ENCODE data around the gene AKAP12. TPM values are rescaled to one million over a fixed set of nuclear protein-coding genes. Genes with fewer than 3 reads are reported as not detected.

AKAP12 gene
- total RNA-seq, 1 experiment from 2014 or later: 90.0 TPM

DNA sequence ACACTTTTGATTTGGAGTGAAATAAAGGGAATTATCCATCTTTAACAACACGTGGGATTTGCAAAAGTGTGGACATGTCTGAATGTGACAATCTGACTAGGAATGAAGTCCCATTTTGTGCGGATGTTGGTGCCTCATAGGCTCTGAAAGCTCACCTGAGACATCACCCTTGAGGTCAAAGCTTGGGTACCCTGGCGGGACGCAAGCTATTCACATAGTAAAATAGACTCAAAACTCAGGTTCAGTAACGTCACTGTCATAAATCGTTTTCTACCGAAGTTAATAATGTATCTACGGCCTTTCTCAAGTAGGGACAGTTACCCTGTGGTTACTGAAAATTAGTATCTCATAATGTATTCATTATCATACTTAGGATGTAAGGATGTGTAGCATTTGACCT is 61.8 kb downstream of the AKAP12 start (continued):
- TF ChIP-seq NFATC4 (CRISPR knock-in tag; IDR thresholded peaks at IDR 0.05): no peak
- TF ChIP-seq CREM (CRISPR knock-in tag; IDR thresholded peaks at IDR 0.05): no peak
- no peak for TF ChIP-seq NR2C2 (CRISPR knock-in tag; IDR thresholded peaks at IDR 0.05)
- no peak for TF ChIP-seq SMAD3 (CRISPR knock-in tag; IDR thresholded peaks at IDR 0.05; ENCODE audit: borderline replicate concordance)
- no peak for TF ChIP-seq ATF1 (CRISPR knock-in tag; IDR thresholded peaks at IDR 0.05)
- no peak for TF ChIP-seq ZBTB21 (CRISPR knock-in tag; IDR thresholded peaks at IDR 0.05; ENCODE audit: borderline replicate concordance)
- TF ChIP-seq JUN (CRISPR knock-in tag; IDR thresholded peaks at IDR 0.05): no peak
- no peak for TF ChIP-seq TEAD4 (CRISPR knock-in tag; IDR thresholded peaks at IDR 0.05)
- TF ChIP-seq FOXP1 (CRISPR knock-in tag; IDR thresholded peaks at IDR 0.05; ENCODE audit: borderline replicate concordance): no peak
- no peak for TF ChIP-seq SP1 (CRISPR knock-in tag; conservative IDR thresholded peaks at IDR 0.05)

DNA sequence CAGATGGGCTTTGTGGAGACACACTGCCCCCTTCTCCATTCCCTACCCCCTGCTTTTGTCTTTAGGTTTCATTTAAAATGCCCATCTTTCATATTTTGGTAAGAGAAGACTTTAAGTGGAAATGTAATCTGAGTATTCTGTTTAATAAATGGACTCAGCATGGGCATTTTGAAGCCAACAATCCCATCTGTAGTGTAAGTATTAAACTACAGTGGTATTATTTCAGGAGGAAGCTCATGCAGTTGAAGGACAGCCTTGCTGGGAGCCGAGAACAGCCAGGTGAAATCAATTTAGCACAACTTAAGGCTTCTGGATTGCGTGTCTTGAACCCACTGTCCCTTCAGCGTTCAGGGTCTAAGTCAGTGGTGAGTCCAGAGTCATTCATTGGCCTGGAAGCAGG is 63.5 kb downstream of the AKAP12 start:
- DNase-seq (ENCODE audit: low spot score) (no peak), ATAC-seq (no peak)
- Mint-ChIP-seq H3K4me1 (peaks cover 21% of the 10 kb centered on the region), H3K36me3 (no peaks in the 10 kb centered on the region), H3K4me3 (no peak overlapping the region), H3K27ac (no peak overlapping the region), H3K27me3 (ENCODE audit: low read depth) (no peaks in the 10 kb centered on the region), H3K9me3 (no peaks in the 10 kb centered on the region)
- TF ChIP-seq, protein P1, sequence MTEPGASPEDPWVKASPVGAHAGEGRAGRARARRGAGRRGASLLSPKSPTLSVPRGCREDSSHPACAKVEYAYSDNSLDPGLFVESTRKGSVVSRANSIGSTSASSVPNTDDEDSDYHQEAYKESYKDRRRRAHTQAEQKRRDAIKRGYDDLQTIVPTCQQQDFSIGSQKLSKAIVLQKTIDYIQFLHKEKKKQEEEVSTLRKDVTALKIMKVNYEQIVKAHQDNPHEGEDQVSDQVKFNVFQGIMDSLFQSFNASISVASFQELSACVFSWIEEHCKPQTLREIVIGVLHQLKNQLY (CRISPR knock-in tag; IDR thresholded peaks at IDR 0.05): no peak
- TF ChIP-seq NR2C2 (CRISPR knock-in tag; IDR thresholded peaks at IDR 0.05) (no peak), SOX15 (CRISPR knock-in tag; IDR thresholded peaks at IDR 0.05) (no peak), MYBL2 (CRISPR knock-in tag; IDR thresholded peaks at IDR 0.05) (no peak), ZNF232 (CRISPR knock-in tag; IDR thresholded peaks at IDR 0.05) (no peak), KAT7 (CRISPR knock-in tag; IDR thresholded peaks at IDR 0.05; ENCODE audit: borderline replicate concordance) (no peak), NFE2L1 (CRISPR knock-in tag; IDR thresholded peaks at IDR 0.05) (no peak), ZNF263 (CRISPR knock-in tag; IDR thresholded peaks at IDR 0.05; ENCODE audit: low read depth) (no peak), RORB (CRISPR knock-in tag; IDR thresholded peaks at IDR 0.05) (no peak), OVOL2 (CRISPR knock-in tag; IDR thresholded peaks at IDR 0.05; ENCODE audit: borderline replicate concordance) (no peak), JAZF1 (CRISPR knock-in tag; IDR thresholded peaks at IDR 0.05) (no peak), GABPB1 (CRISPR knock-in tag; IDR thresholded peaks at IDR 0.05) (no peak), ZNF671 (CRISPR knock-in tag; IDR thresholded peaks at IDR 0.05) (no peak), NR1H2 (CRISPR knock-in tag; IDR thresholded peaks at IDR 0.05) (no peak), CREB1 (CRISPR knock-in tag; IDR thresholded peaks at IDR 0.05) (no peak)
- TF ChIP-seq, protein P2, sequence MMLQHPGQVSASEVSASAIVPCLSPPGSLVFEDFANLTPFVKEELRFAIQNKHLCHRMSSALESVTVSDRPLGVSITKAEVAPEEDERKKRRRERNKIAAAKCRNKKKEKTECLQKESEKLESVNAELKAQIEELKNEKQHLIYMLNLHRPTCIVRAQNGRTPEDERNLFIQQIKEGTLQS (CRISPR knock-in tag; conservative IDR thresholded peaks at IDR 0.05): no peak
- TF ChIP-seq, protein P3, sequence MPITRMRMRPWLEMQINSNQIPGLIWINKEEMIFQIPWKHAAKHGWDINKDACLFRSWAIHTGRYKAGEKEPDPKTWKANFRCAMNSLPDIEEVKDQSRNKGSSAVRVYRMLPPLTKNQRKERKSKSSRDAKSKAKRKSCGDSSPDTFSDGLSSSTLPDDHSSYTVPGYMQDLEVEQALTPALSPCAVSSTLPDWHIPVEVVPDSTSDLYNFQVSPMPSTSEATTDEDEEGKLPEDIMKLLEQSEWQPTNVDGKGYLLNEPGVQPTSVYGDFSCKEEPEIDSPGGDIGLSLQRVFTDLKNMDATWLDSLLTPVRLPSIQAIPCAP (CRISPR knock-in tag; IDR thresholded peaks at IDR 0.05): no peak
- TF ChIP-seq, protein P4, sequence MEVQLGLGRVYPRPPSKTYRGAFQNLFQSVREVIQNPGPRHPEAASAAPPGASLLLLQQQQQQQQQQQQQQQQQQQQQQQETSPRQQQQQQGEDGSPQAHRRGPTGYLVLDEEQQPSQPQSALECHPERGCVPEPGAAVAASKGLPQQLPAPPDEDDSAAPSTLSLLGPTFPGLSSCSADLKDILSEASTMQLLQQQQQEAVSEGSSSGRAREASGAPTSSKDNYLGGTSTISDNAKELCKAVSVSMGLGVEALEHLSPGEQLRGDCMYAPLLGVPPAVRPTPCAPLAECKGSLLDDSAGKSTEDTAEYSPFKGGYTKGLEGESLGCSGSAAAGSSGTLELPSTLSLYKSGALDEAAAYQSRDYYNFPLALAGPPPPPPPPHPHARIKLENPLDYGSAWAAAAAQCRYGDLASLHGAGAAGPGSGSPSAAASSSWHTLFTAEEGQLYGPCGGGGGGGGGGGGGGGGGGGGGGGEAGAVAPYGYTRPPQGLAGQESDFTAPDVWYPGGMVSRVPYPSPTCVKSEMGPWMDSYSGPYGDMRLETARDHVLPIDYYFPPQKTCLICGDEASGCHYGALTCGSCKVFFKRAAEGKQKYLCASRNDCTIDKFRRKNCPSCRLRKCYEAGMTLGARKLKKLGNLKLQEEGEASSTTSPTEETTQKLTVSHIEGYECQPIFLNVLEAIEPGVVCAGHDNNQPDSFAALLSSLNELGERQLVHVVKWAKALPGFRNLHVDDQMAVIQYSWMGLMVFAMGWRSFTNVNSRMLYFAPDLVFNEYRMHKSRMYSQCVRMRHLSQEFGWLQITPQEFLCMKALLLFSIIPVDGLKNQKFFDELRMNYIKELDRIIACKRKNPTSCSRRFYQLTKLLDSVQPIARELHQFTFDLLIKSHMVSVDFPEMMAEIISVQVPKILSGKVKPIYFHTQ (CRISPR knock-in tag; IDR thresholded peaks at IDR 0.05): no peak
- TF ChIP-seq, protein P5, sequence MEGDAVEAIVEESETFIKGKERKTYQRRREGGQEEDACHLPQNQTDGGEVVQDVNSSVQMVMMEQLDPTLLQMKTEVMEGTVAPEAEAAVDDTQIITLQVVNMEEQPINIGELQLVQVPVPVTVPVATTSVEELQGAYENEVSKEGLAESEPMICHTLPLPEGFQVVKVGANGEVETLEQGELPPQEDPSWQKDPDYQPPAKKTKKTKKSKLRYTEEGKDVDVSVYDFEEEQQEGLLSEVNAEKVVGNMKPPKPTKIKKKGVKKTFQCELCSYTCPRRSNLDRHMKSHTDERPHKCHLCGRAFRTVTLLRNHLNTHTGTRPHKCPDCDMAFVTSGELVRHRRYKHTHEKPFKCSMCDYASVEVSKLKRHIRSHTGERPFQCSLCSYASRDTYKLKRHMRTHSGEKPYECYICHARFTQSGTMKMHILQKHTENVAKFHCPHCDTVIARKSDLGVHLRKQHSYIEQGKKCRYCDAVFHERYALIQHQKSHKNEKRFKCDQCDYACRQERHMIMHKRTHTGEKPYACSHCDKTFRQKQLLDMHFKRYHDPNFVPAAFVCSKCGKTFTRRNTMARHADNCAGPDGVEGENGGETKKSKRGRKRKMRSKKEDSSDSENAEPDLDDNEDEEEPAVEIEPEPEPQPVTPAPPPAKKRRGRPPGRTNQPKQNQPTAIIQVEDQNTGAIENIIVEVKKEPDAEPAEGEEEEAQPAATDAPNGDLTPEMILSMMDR (IDR thresholded peaks at IDR 0.05): no peak
- POLR2A ChIA-PET: no interaction called here
- CTCF ChIA-PET: no interaction called here

All from WTC11 (cell line).